Neural progenitor cell (in vitro differentiated cells): ENCODE measurements around the gene SHISAL1. TPM values are rescaled to one million over a fixed set of nuclear protein-coding genes. Genes with fewer than 3 reads are reported as not detected.
A peak's percentile ranks its signal among the peaks of the same experiment; 100 is the strongest.

Experiments
- DNase-seq: peaks from one replicate; pipeline ENCODE4 v3.0.0-alpha.2; 2016; ENCODE audit warnings: low spot score
- H2AFZ ChIP-seq: fragments of 200-600 bp; sonication (generic); replicated peaks from 2 replicates; pipeline ENCODE4 v1.6.1; 2016; ENCODE audit warnings: antibody characterized with exemption
- H3F3A ChIP-seq: fragments of 200-600 bp; sonication (generic); 2 replicates; pipeline ENCODE4 v1.6.1; 2016; ENCODE audit warnings: antibody characterized with exemption, low read depth
- H3K27ac ChIP-seq: fragments of 200-600 bp; sonication (generic); 2 replicates; pipeline ENCODE4 v1.5.1; 2016; ENCODE audit warnings: mild to moderate bottlenecking
- H3K27me3 ChIP-seq: fragments of 200-600 bp; sonication (generic); 2 replicates; pipeline ENCODE4 v1.6.1; 2016; ENCODE audit warnings: mild to moderate bottlenecking, moderate library complexity
- H3K36me3 ChIP-seq: fragments of 200-600 bp; sonication (generic); 2 replicates; pipeline ENCODE4 v1.5.1; 2016
- H3K4me1 ChIP-seq: fragments of 200-600 bp; sonication (generic); 2 replicates; pipeline ENCODE4 v1.6.1; 2016; ENCODE audit warnings: mixed run types
- H3K4me2 ChIP-seq: fragments of 200-600 bp; sonication (generic); 2 replicates; pipeline ENCODE4 v1.6.1; 2016
- H3K4me3 ChIP-seq: fragments of 200-600 bp; sonication (generic); 2 replicates; pipeline ENCODE4 v1.5.1; 2016
- H3K79me2 ChIP-seq: fragments of 200-600 bp; sonication (generic); 2 replicates; pipeline ENCODE4 v1.6.1; 2016; ENCODE audit warnings: low read depth
- H3K9ac ChIP-seq: fragments of 200-600 bp; sonication (generic); 2 replicates; pipeline ENCODE4 v1.6.1; 2016
- H3K9me3 ChIP-seq: fragments of 200-600 bp; sonication (generic); 2 replicates; pipeline ENCODE4 v1.5.1; 2016; ENCODE audit warnings: low read depth
- H4K20me1 ChIP-seq: fragments of 200-600 bp; sonication (generic); 2 replicates; pipeline ENCODE4 v1.6.1; 2016; ENCODE audit warnings: low read depth
- H3K27ac Mint-ChIP-seq: 3 replicates; pipeline ENCODE4 v1.8.0; 2021; ENCODE audit warnings: mixed read lengths
- H3K27me3 Mint-ChIP-seq: 2 replicates; pipeline ENCODE4 v1.8.0; 2022; ENCODE audit warnings: low read depth, mild to moderate bottlenecking, inconsistent platforms, moderate library complexity, mixed read lengths; ENCODE audit not compliant: insufficient read depth
- H3K36me3 Mint-ChIP-seq: 3 replicates; pipeline ENCODE4 v1.8.0; 2021; ENCODE audit warnings: mixed read lengths
- H3K4me1 Mint-ChIP-seq: 3 replicates; pipeline ENCODE4 v1.8.0; 2021; ENCODE audit warnings: mixed read lengths
- H3K4me3 Mint-ChIP-seq: 3 replicates; pipeline ENCODE4 v1.8.0; 2021; ENCODE audit warnings: mild to moderate bottlenecking, moderate library complexity, mixed read lengths
- H3K9me3 Mint-ChIP-seq: 3 replicates; pipeline ENCODE4 v1.8.0; 2020; ENCODE audit warnings: mixed read lengths
- CTCF ChIP-seq: fragments of 200-600 bp; sonication (generic); IDR thresholded peaks from 2 replicates; pipeline ENCODE4 v1.5.1; 2017; ENCODE audit warnings: antibody characterized with exemption, mild to moderate bottlenecking
- EZH2 ChIP-seq: fragments of 200-600 bp; sonication (generic); IDR thresholded peaks from 2 replicates; pipeline ENCODE4 v1.6.1; 2017; ENCODE audit warnings: antibody characterized with exemption, mild to moderate bottlenecking, moderate library complexity
- EZH2phosphoT487 ChIP-seq: fragments of 200-600 bp; sonication (generic); IDR thresholded peaks from 2 replicates; pipeline ENCODE4 v1.6.1; 2017; ENCODE audit warnings: antibody characterized with exemption
- total RNA-seq: library from RNA; depleted of rRNA; stranded (reverse); fragments of >200 nt; gene quantifications from 2 replicates; pipeline ENCODE4 v1.2.3, GENCODE V29; 2015; ENCODE audit warnings: low replicate concordance

The SHISAL1 gene
- total RNA-seq, 1 donor from 2014 or later: 4.4 TPM

GRCh38 chr22:44268431-44269116, 44.2 kb downstream of the SHISAL1 start:
- Mint-ChIP-seq H3K4me3 (no peak overlapping the region), H3K27ac (no peak overlapping the region), H3K27me3 (peaks cover 14% of the 10 kb centered on the region), H3K4me1 (peaks cover 22% of the 10 kb centered on the region), H3K36me3 (no peaks in the 10 kb centered on the region), H3K9me3 (peaks cover 3% of the 10 kb centered on the region)
- Histone ChIP-seq H3K36me3 (no peaks in the 10 kb centered on the region), H4K20me1 (no peaks in the 10 kb centered on the region), H3K9me3 (no peaks in the 10 kb centered on the region), H3K9ac (no peak overlapping the region), H3K4me1 (peaks cover 31% of the 10 kb centered on the region), H3F3A (peaks cover 20% of the 10 kb centered on the region), H3K27me3 (no peaks in the 10 kb centered on the region), H3K4me2 (no peak overlapping the region), H3K4me3 (no peak overlapping the region), H3K79me2 (no peaks in the 10 kb centered on the region), H2AFZ (no peak overlapping the region), H3K27ac (no peak overlapping the region)
- TF ChIP-seq CTCF: no peak
- TF ChIP-seq EZH2: no peak
- TF ChIP-seq EZH2phosphoT487: no peak
- DNase-seq: no peak

GRCh38 chr22:44267856-44268255, 44.9 kb downstream of the SHISAL1 start:
- no peak overlapping the region for H3K27ac Mint-ChIP-seq

GRCh38 chr22:44266796-44267760, 45.7 kb downstream of the SHISAL1 start:
- no peaks in the 10 kb centered on the region for H3K27me3 ChIP-seq
- H4K20me1 ChIP-seq: no peaks in the 10 kb centered on the region
- peaks cover 30% of the 10 kb centered on the region for H3K4me1 ChIP-seq
- Mint-ChIP-seq H3K27me3 (peaks cover 20% of the 10 kb centered on the region), H3K9me3 (peaks cover 3% of the 10 kb centered on the region), H3K36me3 (peaks cover 3% of the 10 kb centered on the region), H3K4me1 (peaks cover 15% of the 10 kb centered on the region), H3K4me3 (no peak overlapping the region), H3K27ac (peak overlapping the region; percentile 31)
- no peak overlapping the region for H3K9ac ChIP-seq
- no peaks in the 10 kb centered on the region for H3K36me3 ChIP-seq
- TF ChIP-seq CTCF (no peak), EZH2 (no peak), EZH2phosphoT487 (no peak)
- peaks cover 13% of the 10 kb centered on the region for H3F3A ChIP-seq
- no peak overlapping the region for H2AFZ ChIP-seq
- no peak overlapping the region for H3K4me3 ChIP-seq
- H3K27ac ChIP-seq: no peak overlapping the region
- no peaks in the 10 kb centered on the region for H3K79me2 ChIP-seq
- no peaks in the 10 kb centered on the region for H3K9me3 ChIP-seq
- no peak overlapping the region for H3K4me2 ChIP-seq
- no peak for DNase-seq

More at GRCh38 chr22:44267856-44268255, 44.9 kb downstream of the SHISAL1 start:
- peaks cover 3% of the 10 kb centered on the region for H3K36me3 Mint-ChIP-seq
- H3K9me3 Mint-ChIP-seq: peaks cover 3% of the 10 kb centered on the region
- peaks cover 20% of the 10 kb centered on the region for H3K27me3 Mint-ChIP-seq
- H3K9ac ChIP-seq: no peak overlapping the region
- no peaks in the 10 kb centered on the region for H3K79me2 ChIP-seq
- H3K4me3 Mint-ChIP-seq: no peak overlapping the region
- H3K4me1 Mint-ChIP-seq: peaks cover 19% of the 10 kb centered on the region
- no peaks in the 10 kb centered on the region for H4K20me1 ChIP-seq
- H3F3A ChIP-seq: peaks cover 20% of the 10 kb centered on the region
- H3K36me3 ChIP-seq: no peaks in the 10 kb centered on the region
- H3K27ac ChIP-seq: no peak overlapping the region
- no peaks in the 10 kb centered on the region for H3K27me3 ChIP-seq
- H3K4me1 ChIP-seq: peaks cover 31% of the 10 kb centered on the region
- DNase-seq: no peak
- no peak overlapping the region for H3K4me2 ChIP-seq
- TF ChIP-seq EZH2 (no peak), EZH2phosphoT487 (no peak), CTCF (no peak)
- H3K4me3 ChIP-seq: no peak overlapping the region
- no peaks in the 10 kb centered on the region for H3K9me3 ChIP-seq
- H2AFZ ChIP-seq: no peak overlapping the region
